Loucy (cell line): ENCODE results near the gene CEP63.

Experiments
- CTCF ChIP-seq: fragments of 200-600 bp; sonication (generic); conservative IDR thresholded peaks from 2 replicates; pipeline ENCODE4 v1.5.1; 2014; ENCODE audit warnings: mild to moderate bottlenecking, antibody characterized with exemption, low read length
- EZH2phosphoT487 ChIP-seq: fragments of 200-600 bp; IDR thresholded peaks from 2 replicates; pipeline ENCODE4 v1.6.1; 2018; ENCODE audit warnings: antibody characterized with exemption, mild to moderate bottlenecking, moderate library complexity, borderline replicate concordance

GRCh38 chr3:134525293-134525692, 39.4 kb downstream of the CEP63 start:
- no peak for TF ChIP-seq CTCF
- no peak for TF ChIP-seq EZH2phosphoT487
